Renal pelvis (tissue), 4 donors: Measurements from ENCODE around the gene TCF3. TPM values are rescaled to one million over a fixed set of nuclear protein-coding genes. Genes with fewer than 3 reads are reported as not detected.
"Not testable (repeated sequence)": the region's sequence is repeated elsewhere in the genome, so short reads cannot be mapped to it uniquely, and the experiment has no call there.

ENCODE experiments used
- DNase-seq: peaks from one replicate; pipeline ENCODE4 v3.0.0-alpha.2; 2013
- polyA plus RNA-seq, 3 donors: library from polyadenylated mRNA; unstranded; fragments of 120-200 nt; gene quantifications; one replicate each; pipeline ENCODE4 v1.2.1, GENCODE V29; 2013; ENCODE audit not compliant: insufficient read length in 3 of 3

The TCF3 gene
- polyA plus RNA-seq, 3 donors: 92.2 to 125 (median 123) TPM

DNA sequence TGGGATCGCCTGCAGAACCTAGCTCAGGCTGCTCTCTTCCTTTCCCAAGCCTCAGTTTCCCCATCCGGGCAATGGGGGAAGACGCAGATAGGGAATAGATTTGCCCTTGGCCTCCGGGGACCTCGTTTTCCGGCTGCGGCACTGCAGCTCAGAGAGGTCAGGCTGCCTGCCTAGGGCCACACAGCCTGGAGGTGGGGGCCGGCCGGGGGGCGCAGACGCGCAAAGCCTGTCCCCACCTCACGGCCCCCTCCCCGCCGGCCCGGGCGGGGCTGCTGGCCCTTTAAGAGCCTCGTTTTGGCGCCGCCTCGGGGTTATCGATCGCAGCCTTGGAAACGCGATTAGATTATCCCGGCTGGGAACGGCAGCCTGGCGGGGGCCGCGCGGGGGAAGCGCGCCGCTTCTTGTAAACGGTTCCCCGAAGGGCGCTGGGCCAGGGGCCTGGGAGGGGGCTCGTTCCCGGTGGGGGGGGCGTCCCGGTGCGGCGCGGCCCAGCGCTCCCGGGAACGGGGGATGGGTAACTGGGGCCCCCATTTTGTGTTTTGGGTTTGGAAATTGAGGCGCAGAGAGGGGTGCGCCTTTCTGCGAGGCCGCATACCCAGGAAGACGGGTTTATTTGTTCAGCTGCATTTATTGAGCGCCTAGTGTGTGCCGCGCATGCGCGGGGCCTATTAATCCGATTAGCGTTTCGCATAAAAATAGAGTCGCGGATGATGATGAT, 23.4 kb upstream of the TCF3 start:
- no peak for DNase-seq

DNA sequence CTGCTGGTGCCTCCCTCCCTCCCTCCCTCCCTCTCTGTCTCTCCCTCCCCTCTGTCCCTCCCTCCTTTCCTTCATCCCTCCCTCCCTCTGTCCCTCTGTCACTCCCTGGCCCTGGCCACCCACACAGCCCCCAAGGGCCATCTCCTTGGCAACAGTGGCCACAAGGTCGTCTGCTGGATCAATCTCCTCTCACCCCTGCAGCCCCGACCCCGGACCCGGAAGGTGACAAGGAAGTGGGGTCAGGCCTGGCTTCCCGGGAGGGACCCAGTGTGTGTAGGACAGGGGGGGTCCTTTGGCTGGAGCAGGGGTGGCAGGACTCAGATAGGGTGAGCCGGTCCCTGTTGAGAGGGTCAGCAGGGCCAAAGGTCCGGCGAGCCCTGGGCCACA, 21.9 kb upstream of the TCF3 start:
- DNase-seq: no peak

DNA sequence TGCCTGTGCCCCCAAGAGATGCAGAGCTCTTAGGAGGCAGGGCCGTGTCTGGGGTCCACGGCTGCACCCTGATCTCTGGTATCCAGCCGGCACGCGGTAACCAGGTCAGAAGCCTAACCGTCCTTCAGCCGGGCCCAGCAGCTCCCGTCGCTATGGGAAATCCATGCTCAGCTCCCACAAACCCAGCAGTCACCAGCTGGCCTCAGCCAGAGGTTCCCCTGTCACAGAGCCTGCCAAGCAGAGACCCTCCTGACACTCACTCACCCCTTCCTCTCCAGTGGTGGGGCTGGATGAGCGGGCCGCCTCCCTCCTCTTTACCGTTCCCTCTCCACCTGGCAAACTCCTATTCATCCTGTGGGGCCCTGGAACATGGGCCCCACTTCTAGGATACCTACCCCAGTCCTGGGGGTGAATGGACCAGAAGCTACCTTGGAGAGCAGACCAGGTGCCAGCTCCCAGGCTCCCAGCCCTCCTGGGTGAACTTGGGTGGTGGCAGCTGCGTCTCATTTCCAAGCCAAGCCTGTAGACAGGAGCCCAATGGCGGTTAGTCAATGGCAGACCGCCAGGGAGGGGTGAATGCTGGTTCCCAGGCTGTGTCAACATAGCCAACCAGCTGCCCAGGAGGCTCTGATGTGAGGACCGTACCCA, 21.4 kb upstream of the TCF3 start:
- DNase-seq: no peak

DNA sequence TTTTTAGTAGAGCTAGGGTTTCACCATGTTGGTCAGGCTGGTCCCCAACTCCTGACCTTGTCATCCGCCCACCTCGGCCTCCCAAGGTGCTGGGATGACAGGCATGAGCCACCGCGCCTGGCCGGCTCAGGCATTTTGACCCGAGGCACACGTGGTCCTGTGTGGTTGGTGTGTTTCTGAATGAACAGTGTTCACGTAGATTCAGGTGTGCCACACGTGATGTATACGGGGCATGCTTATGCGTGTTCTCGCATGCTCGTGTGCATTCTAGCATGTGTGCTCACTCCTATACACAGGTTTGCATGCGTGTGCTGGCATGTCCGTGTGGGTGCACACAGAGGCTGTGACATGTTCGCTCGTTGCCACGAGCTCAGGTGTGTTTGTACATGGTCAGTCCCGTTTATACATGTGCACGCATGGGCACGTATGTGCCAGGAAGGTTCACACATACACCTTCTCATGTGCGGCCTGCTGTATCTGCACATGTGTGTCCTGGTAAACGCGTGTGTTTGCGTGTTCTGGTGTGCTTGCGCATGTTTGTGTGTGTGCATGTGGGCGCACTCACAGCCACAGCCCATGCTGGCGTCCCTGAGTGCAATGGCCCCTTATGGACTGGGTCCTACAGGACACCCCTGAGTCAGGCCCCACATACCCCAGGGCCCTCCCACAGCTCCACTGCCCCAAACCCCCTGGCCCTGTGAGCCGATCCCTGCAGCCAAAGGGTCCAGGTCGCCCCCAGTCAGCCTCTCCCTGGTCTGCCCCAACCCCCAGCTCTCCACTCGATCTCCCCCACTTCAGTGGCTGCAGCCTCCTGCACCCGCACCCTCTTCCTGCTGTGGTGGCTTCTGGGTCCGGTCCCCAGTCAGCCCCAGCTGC, 20.6 kb upstream of the TCF3 start:
- no peak for DNase-seq

DNA sequence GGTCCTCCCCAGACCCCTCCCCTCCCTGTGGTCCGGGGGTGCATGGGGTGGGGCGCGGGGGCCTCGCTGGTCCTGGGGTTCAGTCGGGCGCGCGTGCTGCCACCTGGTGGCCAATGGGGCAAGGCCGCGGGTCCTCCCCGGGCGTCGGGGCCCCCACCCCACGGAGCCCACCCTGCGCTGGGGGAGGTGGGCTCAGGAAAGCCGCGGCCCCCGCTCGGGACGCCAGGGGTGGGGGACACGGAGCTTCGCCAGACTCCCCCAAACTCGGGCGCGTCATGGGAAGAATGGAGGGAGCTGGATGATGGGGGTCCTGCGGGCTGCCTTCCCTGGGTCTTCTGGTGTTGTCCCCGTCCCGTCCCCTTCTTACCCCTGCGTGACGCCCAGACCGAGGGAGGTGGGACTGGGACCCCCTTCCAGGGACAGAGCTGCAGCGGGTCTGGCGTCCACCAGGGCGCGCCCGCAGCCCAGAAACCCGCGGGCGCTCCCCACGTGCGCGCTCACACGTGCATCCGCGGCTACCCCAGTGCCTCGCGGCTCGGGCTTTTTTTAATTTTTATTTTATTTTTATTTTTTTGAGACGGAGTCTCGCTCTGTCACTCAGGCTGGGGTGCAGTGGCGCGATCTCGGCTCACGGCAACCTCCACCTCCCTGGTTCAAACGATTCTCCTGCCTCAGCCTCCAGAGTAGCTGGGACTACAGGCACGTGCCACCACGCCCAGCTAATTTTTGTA, 19.8 kb upstream of the TCF3 start:
- DNase-seq: no peak

DNA sequence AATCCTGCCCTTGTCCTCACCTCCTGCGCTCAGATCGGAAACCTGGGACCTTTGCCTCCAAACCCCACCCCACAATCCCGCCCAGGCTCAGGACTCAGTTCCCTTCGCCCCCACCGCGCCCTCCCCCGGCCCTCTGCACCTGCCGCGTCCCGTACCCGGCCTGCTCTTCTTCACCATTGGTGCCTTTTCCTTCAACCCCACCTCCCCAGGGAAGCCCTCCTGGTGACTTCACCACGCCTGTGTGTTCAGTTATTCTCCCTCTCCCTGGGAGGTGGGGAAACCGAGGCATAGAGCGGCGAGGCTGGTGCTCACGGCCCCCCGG, 19.3 kb upstream of the TCF3 start:
- DNase-seq: no peak

DNA sequence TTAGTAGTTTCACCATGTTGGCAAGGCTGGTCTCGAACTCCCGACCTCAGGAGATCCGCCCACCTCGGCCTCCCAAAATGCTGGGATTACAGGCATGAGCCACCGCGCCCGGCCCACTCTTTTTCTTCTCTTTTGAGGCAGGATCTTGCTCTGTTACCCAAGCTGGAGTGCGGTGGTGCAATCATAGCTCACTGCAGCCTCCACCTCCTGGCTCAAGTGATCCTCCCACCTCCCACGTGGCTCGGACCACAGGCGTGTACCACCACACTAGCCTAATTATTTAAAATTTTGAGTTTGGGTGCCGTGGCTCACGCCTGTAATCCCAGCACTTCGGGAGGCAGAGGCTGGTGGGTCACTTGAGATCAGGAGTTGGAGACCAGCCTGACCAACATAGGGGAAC, 18.3 kb upstream of the TCF3 start:
- DNase-seq: not testable (repeated sequence)

DNA sequence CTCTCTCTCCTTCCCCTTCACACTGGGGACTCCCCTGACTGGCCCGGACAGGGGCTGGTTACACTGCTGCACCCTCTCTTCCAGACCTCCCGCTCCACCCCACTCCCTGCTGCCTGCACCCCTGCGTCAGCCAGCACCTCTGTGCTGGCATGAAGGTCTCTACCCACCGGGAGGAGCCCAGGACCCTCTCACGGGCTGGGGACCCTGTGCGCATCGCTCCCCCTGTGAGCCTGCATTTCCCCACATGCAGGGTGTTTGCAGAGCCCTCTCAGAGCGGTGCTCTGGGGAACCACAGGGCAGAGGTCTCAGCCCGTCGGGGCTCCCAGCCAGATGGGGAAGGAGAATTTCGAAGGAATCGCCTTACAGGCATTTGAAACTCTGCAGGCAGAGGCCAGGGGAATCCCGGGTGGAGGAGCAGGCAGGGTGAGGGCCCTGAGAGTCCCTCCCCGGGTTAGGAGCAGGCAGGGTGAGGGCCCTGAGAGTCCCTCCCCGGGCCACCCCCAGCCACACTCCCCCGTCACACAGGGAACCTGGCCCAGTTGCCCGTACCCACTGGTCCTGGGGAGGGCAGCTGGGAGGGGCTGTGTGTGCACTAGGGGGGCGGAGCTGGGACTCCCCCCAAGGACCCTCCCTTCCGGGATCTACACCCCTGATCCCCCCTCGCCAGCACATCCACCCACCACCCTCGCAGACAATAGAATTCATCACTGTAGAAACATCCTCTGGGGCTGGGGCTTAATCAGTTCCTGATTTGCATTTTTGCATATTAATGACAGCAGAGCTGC, 16.3 kb upstream of the TCF3 start:
- DNase-seq: no peak

DNA sequence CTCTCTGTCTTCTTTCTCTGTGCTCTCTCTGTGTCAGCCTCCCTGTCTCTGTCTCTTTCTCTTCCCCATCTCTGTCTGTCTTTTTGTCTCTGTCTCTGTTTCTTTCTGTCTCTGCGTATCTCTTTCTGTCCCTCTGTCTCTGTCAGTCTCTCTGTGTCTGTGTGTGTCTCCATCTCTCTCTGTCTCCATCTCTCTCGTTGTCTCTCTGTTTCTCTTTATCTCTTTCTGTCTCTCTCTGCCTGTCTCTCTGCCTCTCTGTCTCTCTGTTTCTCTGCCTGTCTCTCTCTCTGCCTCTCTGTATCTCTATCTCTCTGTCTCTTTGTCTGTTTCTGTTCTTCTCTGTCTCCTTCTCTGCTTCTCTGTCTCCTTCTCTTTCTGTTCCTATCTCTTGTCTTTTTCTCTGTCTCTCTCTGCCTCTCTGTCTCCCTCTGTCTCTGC, 15.7 kb upstream of the TCF3 start:
- DNase-seq: no peak

DNA sequence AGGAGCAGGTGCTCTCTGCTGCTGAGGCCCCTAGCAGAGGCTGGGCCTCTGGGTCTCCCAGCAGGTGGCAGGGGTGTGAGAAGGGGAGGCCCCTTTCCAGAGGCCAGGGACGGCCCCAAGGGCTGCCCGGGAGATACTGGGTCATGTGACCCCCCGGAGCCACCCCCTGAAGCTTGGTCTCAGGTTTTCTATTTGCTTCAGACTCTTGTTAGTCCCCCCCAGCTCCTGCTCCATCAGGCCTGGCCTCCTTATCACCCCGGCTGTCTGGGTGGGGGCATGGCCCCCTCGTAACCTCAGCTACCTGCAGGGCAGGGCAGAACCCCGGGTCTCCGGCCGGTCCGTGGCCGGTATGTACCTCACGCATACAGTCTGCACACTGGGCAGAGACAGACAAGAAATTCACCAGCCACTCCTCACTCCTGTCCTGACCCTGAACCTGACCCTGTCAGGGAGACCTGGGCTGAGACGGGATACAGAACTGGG, 13.2 kb upstream of the TCF3 start:
- no peak for DNase-seq

DNA sequence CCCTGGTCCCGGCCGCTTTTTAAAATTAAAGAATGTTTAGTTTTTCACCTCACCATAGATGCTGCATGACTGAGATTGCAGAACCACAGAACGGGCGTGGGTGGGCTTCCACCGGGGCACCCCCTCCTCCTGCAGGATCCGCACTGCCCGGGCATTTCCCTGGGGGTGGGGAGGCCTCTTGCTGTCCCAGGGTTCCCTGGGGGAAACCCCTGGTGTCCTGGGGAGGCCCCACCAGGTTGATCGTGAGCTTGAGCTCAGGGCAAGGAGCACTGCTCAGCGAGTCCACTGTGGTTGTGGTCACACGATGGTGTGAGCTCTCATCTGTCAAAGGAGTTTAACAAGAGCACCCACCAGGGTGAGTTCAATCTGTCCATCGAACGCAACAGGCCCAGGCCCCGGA, 11.4 kb upstream of the TCF3 start:
- no peak for DNase-seq

DNA sequence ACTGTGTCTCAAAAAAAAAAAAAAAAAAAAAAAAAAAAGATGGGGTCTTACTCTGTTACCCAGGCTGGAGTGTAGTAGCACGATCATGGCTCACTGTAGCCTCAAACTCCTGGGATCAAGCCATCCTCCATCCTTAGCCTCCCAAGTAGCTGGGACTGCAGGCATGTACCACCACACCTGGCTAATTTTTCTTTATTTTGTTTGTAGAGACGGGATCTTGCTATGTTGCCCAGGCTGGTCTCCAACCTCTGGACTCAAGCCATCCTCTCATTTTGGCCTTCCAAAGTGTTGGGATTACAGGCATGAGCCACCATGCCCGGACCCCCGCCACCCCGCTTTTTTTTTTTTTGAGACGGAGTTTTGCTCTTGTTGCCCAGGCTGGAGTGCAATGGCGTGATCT, 10.8 kb upstream of the TCF3 start:
- DNase-seq: not testable (repeated sequence)

DNA sequence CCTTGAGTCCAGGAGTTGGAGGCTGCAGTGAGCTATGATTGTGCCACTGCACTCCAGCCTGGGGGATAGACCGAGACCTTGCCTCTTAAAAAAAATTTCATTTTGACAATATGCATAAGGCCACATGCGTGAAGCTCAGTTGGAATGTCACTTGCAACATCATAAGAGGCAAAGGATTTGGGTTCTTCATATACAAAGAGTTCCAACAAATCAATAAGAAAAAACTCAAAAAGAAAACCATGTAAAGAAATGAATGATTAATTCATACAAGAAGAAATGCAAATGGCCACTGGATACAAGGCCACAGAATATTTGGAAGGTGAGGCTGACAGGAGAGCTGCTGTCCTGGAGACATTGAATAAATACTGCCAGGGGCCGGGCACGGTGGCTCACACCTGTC, 9.6 kb upstream of the TCF3 start:
- no peak for DNase-seq

DNA sequence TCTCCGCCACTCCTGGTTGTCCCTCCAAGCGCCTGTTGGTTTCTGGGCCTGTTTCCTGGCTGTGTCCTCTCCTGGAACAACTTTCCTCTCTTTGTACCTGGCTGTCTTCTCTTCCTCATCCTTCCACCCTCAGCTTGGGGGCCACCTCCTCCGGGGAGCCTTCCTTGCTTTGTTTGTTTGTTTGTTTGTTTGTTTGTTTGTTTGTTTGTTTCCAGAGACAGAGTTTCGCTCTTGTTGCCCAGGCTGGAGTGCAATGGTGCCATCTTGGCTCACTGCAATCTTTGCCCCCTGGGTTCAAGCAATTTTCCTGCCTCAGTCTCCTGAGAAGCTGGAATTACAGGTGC, 6.6 kb upstream of the TCF3 start:
- no peak for DNase-seq

DNA sequence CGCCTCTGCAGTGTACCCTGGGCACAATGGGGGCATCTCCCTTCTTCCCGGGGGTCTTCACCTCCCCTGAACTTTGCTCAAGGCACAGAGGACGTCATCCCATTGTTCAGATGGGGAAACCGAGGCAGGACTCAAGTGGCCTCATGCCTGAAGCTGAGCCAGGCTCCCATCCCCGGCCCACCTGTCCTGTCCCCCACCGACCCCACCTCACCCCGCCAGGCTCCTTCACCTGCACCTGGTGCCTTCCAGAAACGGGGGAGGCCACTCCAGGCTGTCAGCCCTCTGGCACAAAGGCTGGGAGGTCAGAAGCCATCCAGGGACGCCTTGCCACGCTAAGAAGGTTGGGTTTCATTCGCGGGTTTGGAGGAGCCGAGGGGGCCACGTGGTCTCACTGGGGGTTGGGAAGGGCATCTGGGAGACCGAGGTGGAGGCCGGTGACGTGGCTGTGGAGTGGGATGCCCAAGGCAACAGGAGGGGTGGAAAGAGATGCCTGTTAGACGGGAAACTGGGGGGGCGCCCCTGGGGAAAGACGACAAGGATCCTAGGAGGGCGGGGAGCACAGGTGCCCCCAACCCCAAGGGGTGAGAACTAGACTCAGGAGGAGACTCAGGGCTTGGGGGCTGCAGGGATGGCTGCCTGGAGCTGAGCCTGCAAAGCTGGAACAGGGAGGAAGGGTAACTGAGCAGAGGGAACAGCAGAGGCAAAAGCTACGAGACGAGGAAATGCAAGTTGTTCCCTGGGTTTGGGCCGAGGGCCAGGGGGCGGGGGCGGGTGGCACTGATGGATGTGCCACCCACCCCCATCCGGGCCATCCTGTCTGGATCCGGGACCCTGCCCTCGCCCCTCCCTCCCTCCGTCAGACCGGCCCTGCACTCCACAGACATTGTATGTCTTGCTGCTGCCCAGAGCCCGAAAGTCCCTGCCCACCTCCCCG, 6.0 kb upstream of the TCF3 start:
- DNase-seq: no peak

DNA sequence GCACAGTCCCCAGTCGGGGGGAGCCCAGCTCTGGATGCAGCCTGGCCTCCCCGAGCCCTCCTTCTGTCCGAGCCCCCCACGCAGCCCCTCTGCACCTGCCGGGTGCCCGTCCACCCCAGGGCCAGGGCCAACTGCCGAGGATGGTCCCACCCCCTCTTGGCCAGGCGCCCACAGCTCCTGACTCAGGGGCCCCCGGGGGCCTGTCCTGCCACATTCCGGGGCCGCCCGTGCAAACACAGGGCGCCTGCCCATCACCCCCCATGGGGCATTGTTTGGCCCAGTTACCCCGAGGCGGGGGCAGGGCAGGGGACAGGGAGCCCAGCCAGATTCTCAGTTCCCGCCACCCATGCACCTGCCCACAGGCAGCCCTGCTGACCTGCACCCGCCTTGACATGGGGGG, 5.3 kb upstream of the TCF3 start:
- no peak for DNase-seq

DNA sequence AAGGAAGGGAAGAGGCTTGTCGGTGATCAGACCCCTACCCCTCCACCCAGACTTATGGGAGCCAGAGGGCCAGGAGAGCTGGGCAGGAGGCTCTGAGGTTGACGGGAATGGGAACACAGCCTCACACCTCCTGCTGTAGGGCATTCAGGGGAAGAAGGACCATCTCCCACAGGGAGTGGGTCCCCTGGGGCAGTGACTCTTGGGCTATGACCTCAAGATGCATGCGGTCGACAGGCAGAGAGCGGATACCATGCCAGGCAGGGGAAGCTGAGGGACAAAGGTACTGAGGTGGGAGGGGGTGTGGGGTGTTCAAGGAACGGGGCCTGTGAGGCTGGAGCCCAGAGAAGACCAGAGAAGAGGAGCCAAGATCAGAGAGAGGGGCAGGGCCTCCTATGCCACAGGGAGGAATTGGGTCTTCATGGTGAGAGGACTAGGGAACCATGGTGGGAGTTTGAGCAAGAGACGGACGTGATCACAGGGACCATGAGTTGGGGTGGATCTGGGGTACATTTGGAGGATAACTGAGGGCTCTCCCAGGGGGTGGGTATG, 4.6 kb upstream of the TCF3 start:
- no peak for DNase-seq

DNA sequence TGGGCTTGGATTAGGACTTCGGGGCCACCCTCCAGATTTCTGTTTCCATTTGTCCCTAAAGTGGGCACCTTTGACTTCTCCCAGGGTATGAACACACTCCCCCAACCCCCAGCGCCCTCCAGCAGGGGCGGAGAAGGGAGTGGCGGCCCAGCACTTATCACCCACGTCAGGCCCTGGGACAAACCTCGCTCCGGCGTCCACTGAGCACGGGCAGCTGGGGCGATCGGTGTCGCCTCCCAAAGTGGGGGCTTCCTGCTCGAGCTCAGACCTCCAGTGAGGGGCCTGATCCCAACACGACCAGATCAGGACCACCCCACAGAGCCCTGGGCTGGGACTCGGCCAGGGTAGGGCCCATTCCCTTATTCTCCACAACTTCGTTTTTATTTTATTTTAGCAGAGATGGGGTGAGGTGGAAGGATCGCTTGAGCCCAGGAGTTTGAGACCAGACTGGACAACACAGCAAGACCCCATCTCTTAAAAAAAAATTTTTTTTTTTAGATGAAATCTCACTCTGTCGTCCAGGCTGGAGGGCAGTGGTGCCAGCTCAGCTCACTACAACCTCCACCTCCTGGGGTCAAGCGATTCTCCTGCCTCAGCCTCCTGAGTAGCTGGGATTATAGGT, 3.7 kb upstream of the TCF3 start:
- no peak for DNase-seq

DNA sequence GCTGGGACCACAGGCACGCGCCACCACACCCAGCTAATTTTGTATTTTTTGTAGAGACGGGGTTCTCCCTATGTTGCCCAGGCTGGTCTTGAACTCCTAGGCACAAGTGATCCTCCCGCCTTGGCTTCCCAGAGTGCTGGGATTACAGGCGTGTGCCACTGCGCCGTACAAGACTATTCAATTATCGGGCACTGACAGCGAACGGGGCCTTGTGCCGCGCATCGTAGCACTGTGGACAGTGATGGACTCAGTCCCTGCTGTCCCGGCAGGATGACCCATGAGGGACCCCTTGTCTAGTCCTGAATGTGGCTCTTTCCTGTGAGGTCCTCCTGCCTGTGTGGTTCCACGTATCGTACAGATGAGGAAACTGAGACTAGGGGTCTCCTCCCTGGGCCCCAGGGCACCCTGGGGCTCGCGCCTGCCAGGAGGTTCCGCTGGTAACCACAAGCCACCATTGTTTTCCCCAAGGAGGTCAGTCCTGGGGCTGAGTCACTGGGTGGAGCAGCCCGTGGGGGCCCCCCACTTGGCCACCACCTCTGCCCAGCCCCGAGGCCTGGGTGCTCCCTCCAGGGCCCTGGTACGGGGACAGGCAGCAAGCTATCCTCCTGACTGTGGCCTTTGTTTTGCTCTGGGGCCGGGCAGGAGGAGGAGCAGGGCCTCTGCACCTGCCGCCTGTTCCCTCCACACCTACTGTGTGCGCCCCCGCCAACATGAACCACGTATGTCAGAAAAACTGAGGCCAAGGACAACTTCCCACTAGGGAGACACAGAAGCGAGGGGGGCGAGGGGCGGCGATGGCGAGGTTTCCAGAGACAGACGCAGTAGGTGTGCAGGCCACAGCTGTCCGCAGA, 2.9 kb upstream of the TCF3 start:
- DNase-seq: no peak
